Measurements from ENCODE around the gene COPS8. TPM values are rescaled to one million over a fixed set of nuclear protein-coding genes. Genes with fewer than 3 reads are reported as not detected.

Gene COPS8
- total RNA-seq, 1 experiment from 2014 or later = 51.0 TPM

- Mint-ChIP-seq H3K9me3 (no peaks in the 10 kb centered on the region), H3K27me3 (ENCODE audit: low read depth) (no peaks in the 10 kb centered on the region), H3K36me3 (peaks cover 23% of the 10 kb centered on the region), H3K4me3 (no peak overlapping the region), H3K27ac (no peak overlapping the region), H3K4me1 (peaks cover 15% of the 10 kb centered on the region)
- ATAC-seq (no peak), DNase-seq (ENCODE audit: low spot score) (no peak)
- CTCF ChIA-PET = no interaction called here
- TF ChIP-seq SMAD3 (CRISPR knock-in tag; IDR thresholded peaks at IDR 0.05; ENCODE audit: borderline replicate concordance) = no peak
- TF ChIP-seq NR2C2 (CRISPR knock-in tag; IDR thresholded peaks at IDR 0.05) = no peak
- TF ChIP-seq ATF1 (CRISPR knock-in tag; IDR thresholded peaks at IDR 0.05) = no peak
- TF ChIP-seq ZSCAN18 (CRISPR knock-in tag; IDR thresholded peaks at IDR 0.05) = no peak
- no peak for TF ChIP-seq ZNF232 (CRISPR knock-in tag; IDR thresholded peaks at IDR 0.05)
- TF ChIP-seq KAT7 (CRISPR knock-in tag; IDR thresholded peaks at IDR 0.05; ENCODE audit: borderline replicate concordance) = no peak
- TF ChIP-seq FOXP1 (CRISPR knock-in tag; IDR thresholded peaks at IDR 0.05; ENCODE audit: borderline replicate concordance) = no peak
- no peak for TF ChIP-seq CBFB (CRISPR knock-in tag; IDR thresholded peaks at IDR 0.05; ENCODE audit: low read depth)
- no peak for TF ChIP-seq ZNF671 (CRISPR knock-in tag; IDR thresholded peaks at IDR 0.05)
- POLR2A ChIA-PET = no interaction called here
Observed at GRCh38 chr2:237102428-237102827, 16.7 kb downstream of the COPS8 start.

- Mint-ChIP-seq H3K4me3 (no peak overlapping the region), H3K27me3 (ENCODE audit: low read depth) (no peaks in the 10 kb centered on the region; the same call in 1 of the 2 replicates), H3K36me3 (no peaks in the 10 kb centered on the region), H3K27ac (no peak overlapping the region), H3K9me3 (peaks cover 29% of the 10 kb centered on the region), H3K4me1 (no peaks in the 10 kb centered on the region)
- DNase-seq (ENCODE audit: low spot score) (no peak), ATAC-seq (no peak)
- ChIA-PET POLR2A (interaction anchor here (0.6 kb wide), 1 partner anchor 924 kb away, joined by 3 read pairs; no protein-coding TSS in a partner anchor), CTCF (no interaction called here)
- no peak for TF ChIP-seq MYBL2 (CRISPR knock-in tag; IDR thresholded peaks at IDR 0.05)
- TF ChIP-seq RELA (CRISPR knock-in tag; IDR thresholded peaks at IDR 0.05; ENCODE audit: borderline replicate concordance) = no peak
- TF ChIP-seq ZNF396 (CRISPR knock-in tag; IDR thresholded peaks at IDR 0.05; ENCODE audit: borderline replicate concordance) = no peak
- no peak for TF ChIP-seq SP1 (CRISPR knock-in tag; conservative IDR thresholded peaks at IDR 0.05)
Observed at GRCh38 chr2:237109421-237109934, 23.8 kb downstream of the COPS8 start.

GRCh38 chr2:237113026-237113795, 27.5 kb downstream of the COPS8 start:
- ATAC-seq (no peak), DNase-seq (ENCODE audit: low spot score) (no peak)
- H3K4me3 Mint-ChIP-seq = no peak overlapping the region
- peaks cover 27% of the 10 kb centered on the region for H3K9me3 Mint-ChIP-seq
- no peaks in the 10 kb centered on the region for H3K36me3 Mint-ChIP-seq
- no peak overlapping the region for H3K27ac Mint-ChIP-seq
- no peak for TF ChIP-seq NR3C1 (CRISPR knock-in tag; conservative IDR thresholded peaks at IDR 0.05; ENCODE audit: low read depth)
- no peak for TF ChIP-seq STAT6 (CRISPR knock-in tag; conservative IDR thresholded peaks at IDR 0.05; ENCODE audit: low read depth)
- ChIA-PET POLR2A (no interaction called here), CTCF (no interaction called here)
- H3K27me3 Mint-ChIP-seq (ENCODE audit: low read depth) = peaks cover 4% of the 10 kb centered on the region; the same call in 1 of the 2 replicates
- no peaks in the 10 kb centered on the region for H3K4me1 Mint-ChIP-seq

- POLR2A ChIA-PET = no interaction called here
- CTCF ChIA-PET = no interaction called here
- no peak for ATAC-seq
- Mint-ChIP-seq H3K27ac (no peak overlapping the region), H3K4me3 (no peak overlapping the region), H3K36me3 (no peaks in the 10 kb centered on the region), H3K27me3 (ENCODE audit: low read depth) (peaks cover 4% of the 10 kb centered on the region; the same call in 1 of the 2 replicates), H3K9me3 (peaks cover 6% of the 10 kb centered on the region), H3K4me1 (no peaks in the 10 kb centered on the region)
- DNase-seq (ENCODE audit: low spot score) = no peak
- TF ChIP-seq ATF3 (CRISPR knock-in tag; conservative IDR thresholded peaks at IDR 0.05) (no peak), E2F5 (CRISPR knock-in tag; IDR thresholded peaks at IDR 0.05) (no peak), PREB (CRISPR knock-in tag; IDR thresholded peaks at IDR 0.05; ENCODE audit: borderline replicate concordance) (no peak), ZNF263 (CRISPR knock-in tag; IDR thresholded peaks at IDR 0.05; ENCODE audit: low read depth) (no peak), ZNF138 (CRISPR knock-in tag; conservative IDR thresholded peaks at IDR 0.05) (no peak), ZNF423 (CRISPR knock-in tag; IDR thresholded peaks at IDR 0.05) (no peak), NFATC4 (CRISPR knock-in tag; IDR thresholded peaks at IDR 0.05) (no peak), JUN (CRISPR knock-in tag; IDR thresholded peaks at IDR 0.05) (no peak), NFE2L1 (CRISPR knock-in tag; IDR thresholded peaks at IDR 0.05) (no peak), ZNF671 (CRISPR knock-in tag; IDR thresholded peaks at IDR 0.05) (no peak)
Observed at GRCh38 chr2:237115870-237116269, 30.2 kb downstream of the COPS8 start.

All from WTC11 (cell line).